Left lobe of liver (tissue), 2 donors: ENCODE results near the gene GRIP2. TPM values are rescaled to one million over a fixed set of nuclear protein-coding genes. Genes with fewer than 3 reads are reported as not detected.

Source experiments
- ATAC-seq: fragments of 200-7000 bp; cut with Tn5 transposase; one replicate; pipeline ENCODE4 v1.9.1; 2020; ENCODE audit warnings: mild to moderate bottlenecking, moderate library complexity
- DNase-seq: peaks from one replicate; pipeline ENCODE4 v3.0.0-alpha.2; 2020; ENCODE audit warnings: low spot score
- total RNA-seq: library from RNA; stranded (reverse); gene quantifications from one replicate; pipeline ENCODE4 v1.2.1, GENCODE V29; 2021
- donor health status: DM: no; HTN: no; CAD: no; lungs with moderate emphysema.
- donor health status: DM: no; HTN: yes; CAD: no.

Gene GRIP2
- total RNA-seq, 1 donor from 2014 or later, result 0.40 TPM

DNA sequence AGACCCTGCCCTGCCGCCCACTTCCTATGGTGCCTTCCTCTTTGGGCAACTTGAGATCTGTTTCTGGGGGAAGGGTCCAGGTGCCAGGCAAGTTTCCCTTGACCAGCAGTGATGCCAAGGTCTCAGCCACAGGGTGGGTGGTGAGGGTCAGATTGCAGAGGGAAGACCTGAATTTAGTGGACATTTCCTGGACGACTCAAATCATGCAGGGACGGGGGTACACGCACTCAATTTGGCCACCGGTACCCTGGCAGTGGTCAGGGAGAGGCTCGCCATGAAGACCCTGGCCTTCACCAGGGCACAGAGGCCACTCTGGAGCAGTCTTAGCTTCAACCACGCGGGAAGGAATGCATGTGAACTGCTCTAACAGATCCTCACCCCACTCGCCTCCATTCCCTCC is 1.5 kb upstream of the GRIP2 start:
- DNase-seq (no peak), ATAC-seq (no peak)

DNA sequence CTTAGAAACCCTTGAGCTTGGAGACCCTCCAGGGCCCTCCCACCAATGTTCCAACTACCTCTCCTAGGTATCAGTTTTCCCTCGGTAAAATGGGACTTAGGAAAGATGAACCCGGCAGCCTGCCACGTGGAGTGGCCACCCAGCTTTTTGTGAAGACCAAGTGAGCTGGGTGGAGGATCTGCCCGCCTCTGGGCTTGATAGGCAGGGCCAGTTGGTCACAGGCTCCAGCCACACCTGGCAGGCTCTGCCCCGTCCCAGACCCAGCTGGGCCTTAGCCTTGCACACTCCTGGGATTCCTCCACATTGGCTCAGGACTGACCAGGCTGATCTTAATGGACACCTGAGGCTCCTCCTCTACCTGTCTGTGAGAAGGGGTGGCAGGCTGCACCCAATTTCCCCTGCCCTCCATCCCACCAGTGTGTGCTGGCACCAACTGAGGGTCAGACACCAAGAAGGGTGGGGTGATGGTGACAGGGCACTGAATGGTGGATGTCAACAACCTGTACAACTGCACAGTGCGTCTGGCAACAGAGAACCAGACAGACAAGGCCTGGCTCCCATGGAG is 761 bp upstream of the GRIP2 start:
- ATAC-seq (no peak), DNase-seq (no peak)

DNA sequence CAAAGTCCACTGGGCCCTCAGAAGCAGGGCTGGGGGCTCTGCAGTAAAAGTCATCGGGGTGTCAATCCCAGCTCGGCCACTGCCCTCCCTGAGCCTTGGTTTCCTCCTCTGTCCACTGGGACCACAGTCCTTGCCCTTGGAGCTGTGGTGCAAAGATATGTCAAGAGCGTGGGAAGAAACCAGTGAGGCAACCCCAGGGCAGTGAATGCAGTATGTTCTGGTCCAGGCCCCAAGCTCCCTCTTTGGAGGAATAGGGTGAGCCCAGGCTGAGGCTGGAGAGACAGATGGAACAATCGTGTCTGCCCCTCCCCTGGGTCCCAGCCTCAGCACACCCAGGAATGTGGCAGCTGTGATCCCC is 779 bp downstream of the GRIP2 start:
- ATAC-seq (no peak), DNase-seq (no peak)

DNA sequence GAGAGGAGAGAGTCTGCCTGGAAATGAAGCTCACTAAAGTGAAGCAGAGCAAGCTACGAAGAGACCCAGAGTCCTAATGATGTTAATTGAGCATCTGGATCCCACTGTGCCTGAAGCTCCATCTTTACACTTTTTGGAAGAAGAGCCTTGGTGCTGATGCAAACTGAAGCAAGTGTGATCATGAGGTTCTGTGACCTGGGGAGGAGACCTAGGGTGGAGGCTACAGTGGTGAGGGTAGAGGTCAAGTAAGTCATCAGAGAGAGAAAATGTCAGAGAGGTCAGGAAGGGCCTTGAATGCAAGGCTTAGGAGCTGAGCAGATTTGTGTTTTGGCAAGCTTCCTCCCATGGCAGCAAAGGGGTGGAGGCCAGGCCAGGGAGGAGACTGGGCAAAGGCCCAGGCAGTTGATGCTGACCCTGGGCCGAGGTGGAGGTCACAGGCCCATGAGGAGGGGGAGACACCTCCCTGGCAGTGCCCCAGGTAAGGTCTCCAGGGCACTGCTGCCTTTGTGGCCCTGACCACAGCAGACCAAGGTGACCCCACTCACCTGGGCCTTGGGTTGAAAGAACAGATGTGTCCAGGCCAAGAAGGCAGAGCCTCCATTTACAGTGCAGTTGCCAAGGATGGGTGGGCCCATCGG is 1.6 kb downstream of the GRIP2 start:
- no peak for ATAC-seq
- DNase-seq, result no peak

DNA sequence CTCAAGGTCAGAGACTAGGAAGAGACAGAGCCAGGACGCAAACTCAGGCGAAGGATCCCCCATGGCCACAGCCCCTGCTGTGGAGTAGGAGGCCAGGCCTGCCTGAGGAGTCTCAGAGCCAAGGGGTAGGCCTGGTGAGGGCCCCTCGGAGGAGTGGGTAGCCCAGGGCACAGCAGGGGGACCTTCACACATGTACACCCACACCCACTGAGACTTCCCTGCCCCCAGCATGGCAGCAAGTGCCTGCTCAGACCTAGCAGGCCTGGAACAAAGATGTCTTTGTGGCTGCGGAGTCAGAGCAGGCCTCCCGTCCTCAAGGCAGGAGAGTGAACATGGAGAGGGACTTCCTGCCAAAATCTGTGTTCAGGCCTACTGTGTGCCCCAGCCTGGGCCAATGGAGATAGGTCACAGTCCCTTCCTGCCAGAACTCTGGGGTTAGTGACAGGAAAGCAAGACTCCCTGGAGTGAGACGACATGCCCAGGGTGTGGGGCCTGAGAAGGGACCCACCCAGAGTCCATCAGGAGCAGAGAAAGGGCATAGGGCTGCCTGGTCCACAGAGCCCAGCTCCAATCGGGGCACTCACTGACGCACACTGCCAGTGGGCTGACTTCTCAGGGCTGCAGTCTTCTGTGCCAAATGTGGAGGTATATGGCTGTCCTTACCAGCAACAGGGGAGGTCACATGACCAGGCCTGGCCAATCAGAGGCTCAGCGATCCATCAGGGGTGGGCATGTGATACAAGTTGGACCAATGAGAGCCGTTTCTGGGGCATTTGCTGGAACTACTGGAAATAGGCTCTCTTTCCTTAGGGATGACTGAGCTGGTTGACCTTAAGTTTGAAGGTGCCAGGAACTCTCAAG is 2.3 kb downstream of the GRIP2 start:
- ATAC-seq, result no peak
- DNase-seq, result no peak

DNA sequence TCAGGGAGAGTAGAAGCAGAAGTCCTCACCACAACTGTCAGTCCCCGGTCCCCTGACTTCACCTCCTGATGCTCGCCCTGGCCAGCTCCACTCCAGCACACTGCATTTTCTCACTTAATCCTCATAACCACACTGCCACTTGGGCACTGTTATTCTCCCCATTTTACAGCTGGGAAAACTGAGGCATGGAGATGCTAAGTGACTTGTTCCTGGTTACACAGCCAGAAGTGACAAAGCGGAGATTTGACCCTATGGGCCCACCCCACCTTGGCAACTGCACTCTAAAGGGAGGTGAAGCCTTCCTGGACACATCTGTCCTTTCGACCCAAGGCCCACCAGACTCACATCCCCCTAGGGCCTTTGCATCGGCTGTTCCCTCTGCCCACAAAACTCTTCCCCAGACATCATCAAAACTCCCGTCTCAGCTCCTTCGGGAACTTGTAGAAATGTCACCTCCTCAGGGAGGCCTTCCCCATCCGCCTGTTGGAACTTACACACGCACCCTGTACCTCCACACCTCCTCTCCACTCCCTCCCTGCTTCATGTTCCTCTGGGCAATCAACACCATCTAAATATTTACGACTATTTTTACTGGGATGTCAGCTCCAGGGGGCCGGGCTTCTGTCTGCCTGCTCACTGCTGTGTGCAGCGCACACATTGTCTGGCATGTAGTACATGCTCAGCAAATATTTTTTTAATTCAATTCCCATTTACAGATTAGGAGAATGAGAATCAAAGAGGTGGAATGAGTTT is 3.1 kb downstream of the GRIP2 start:
- no peak for DNase-seq
- ATAC-seq, result no peak

DNA sequence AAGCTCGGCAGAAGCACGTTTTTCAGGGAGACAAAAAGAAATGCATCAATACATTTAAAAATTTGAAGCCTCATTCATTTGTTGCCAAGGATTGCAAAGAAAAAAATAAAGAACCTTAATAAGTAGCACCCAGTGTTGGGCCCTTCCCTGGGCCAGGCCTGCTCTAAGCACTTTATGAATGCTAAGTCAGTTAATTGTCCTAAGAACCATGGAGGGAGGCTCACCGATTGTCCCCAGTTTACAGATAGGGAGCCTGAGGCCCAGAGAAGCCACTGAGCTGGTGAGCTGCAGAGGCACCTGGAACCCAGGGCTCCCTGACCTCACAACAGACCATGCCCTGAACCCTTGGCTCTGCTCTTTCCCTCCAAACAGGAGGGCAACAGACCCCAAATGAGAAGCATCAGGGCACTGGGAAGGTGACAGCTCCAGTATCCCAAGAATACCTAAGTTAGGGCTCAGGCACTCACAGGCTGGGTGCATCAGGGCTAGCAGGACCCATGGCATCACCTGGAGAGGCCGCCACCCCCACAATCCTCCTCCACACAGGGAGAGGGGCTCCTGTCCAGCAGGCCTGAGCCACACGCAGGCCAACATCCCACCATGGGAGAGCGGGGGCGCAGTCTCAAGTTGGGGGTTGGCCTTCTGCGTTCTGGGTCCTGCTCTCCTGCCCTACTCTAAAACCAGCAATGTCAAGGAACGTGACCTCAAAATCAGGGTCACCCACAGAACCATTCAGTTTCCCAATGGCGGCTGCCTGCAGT is 3.9 kb downstream of the GRIP2 start:
- no peak for ATAC-seq
- DNase-seq, result no peak

DNA sequence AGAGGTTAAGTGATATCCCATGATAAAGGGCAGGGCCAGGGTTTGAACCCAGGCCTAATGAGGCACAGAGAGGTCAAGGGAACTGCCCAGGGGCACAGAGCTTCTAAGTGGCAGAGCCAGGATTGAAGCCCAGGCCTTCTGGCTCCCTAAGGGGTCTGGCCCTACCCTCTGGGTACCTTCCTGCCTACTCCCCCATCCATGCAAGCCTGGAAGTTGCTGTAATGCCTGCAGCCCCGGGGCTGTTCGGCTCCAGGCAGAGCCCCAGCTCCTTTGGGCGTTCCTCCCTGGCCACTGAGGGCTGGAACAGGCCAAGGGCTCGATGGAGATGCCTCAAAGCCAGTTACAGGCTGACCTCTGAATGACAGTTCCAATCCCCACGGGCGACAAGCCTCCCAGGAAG is 4.5 kb downstream of the GRIP2 start:
- no peak for DNase-seq
- no peak for ATAC-seq

DNA sequence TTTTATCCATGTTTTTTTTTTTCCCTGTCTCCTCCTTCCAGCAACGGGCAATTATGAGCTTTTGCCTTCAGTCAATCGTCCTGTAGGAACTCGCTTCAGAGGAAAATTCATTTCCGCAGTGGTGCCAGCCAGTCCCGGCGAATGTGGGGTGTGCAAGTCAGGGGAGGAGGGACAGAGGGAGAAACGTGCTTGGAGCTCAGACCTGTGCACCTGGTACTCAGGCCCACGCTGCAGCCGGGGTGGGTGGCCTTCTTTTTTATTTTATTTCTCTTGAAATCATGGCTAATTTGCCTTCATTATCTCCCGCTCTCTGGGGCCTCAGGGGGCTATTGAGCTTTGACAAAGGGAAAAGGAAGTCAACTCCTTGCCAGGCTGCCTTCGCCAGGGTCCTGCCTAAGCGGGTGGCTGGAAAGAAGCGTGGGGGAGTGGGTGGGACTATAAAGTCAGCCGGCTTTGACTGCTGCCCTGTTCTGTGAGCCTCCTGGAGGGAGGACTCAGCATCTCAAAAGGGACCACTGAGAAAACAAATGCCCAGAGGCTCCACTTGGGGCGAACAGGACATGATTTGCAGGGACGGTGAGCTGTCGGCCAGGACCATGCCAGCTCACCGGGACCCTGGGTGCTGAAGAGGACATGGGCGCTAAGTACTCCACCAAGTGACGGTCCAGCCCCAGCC is 5.5 kb downstream of the GRIP2 start:
- ATAC-seq (no peak), DNase-seq (no peak)

DNA sequence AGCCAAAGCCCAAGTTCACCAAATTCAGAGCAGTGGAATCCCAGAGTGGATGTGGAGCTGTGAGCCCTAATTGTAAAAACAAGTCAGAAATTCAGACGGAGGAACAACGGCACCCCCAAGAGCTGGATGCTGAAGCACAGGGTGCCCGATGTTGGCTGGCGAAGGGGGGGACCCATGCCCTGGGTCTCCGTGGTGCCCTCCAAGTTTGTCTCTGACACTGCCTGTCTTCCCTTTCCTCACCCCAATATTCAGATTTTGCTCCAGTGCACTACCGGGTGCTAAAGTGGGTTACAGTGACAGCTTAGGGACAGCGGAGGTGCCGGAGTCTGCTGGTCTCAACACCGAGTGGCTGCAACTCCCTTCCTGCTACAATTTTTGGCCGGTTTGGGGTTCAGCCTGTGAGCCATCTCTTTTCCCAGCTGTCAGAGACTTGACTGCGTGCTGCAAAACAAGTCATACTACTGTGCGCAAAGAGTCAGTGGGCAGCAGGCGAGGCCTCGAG is 6.6 kb downstream of the GRIP2 start:
- ATAC-seq, result no peak
- no peak for DNase-seq

DNA sequence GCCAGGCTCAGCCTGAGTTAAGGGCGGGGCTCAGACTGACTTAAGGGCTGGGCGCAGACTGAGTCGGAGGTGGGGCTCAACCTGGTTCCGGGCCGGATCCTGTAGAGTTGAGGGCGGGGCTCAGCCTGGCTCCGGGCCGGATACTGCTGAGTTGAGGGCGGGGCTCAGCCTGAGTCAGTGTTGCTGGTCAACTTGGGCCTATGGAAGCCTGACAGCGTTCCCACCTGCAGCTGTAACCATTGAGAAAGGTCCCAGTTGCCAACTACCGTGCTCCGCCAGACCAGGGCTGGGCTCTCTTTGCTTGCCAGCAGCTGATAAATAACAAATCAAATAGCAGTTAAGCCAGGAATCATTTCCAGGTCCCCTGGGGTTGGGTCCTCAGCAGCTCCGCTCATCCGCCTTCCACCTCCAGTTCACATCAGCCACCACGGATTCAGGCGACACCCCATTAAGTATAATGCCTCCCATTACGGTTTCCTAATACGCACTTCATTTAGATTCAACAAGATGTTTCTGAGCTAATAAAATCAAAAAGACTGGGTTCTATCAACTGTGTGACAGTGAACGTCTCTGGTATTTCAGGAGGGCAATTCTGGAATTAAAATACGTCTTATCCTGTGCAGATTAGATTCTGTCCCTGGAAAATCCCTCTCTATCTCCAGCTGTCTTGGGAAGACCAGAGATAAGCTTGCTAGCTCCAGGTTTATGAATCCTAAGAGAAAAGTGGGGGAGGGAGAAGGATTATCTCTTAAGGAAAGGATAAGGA is 7.3 kb downstream of the GRIP2 start:
- DNase-seq (no peak), ATAC-seq (peak; percentile 43)

DNA sequence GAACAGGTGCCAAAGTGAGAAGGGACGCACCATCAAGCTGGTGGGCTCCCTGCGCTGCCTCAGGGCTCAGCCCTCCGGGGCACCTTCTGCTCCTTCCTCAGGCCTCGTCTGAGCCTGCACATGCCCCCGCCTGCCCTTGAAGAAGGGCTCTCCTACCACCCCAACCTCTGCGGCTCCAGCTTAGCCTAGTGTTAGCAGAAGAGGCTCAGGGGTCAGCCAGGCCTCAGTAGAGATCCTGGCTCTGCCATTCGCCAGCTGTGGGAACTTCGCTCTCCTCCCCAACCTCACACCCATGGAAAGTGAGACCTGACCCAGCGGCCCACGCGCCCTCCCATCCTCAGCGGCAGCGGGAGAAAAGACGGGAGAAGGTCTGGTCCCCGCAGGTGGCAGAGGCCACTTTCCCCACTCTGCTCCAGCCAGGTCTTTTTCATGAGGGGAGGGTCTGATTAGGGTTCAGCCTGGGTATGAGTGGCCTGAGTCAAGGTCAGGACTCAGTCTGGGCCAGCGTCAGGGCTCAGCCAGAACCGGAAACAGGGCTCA is 8.2 kb downstream of the GRIP2 start:
- ATAC-seq (no peak), DNase-seq (no peak)

DNA sequence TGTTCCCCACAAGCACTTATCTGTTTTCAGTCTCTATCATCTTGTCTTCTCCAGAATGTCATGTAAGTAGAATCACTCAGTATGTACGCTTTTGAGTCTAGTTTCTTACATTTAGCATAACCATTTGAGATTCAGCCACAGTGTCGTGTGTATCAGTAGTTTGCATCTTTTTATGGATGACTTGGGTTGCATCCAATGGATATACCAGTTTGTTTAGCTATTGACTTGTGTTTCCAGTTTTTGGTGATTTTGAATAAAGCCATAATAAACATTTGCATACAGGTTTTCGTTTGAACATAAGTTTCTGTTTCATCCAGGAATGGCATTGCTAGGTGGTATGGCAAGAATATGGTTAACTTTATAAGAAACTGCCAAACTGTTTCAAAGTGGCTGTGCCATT is 12.1 kb downstream of the GRIP2 start:
- DNase-seq (no peak), ATAC-seq (no peak)

DNA sequence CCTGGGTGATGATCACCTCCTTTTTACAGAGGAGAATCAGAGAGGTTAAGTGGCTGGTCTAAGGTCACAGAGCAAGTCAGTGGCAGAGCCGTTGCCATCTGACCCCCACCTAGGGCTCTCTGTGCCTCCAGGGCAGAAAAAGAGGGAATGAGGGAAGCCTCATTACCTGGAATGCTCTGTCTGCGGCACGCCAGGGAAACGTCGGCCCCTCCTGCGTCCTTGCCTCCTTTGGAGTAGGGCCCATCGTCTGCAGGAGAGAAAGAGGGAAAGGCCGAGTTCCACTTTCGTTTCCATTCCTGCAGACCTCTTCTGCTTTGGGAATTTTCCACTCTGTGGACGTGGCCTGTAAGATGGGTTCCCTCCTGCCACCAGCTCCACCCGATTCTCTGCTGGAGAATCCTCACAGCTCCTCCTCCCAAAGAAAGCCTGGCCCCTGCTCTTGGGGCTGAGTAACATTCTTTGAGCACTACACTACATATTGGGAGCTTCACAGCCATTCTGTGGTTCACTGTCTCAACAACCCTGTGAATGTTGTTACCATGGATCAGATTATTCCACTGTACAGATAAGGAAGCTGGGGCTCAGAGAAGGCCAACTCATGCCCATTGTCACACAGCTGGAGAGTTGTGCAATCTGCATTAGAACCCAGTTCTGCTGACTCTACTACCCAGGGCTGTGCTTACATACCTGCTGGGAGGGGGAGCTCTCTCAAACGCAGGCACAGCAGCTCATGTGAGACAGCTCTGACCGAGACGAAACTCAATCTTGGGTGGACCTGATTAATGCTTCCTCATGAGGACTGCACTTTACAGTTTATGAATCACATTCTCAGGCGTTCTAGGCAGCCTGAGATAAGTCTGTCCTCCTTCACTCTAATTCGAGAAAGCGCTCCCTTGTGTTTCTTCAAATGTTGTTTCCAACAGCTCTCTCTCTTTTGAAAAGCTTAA is 14.2 kb downstream of the GRIP2 start:
- ATAC-seq, result no peak

DNA sequence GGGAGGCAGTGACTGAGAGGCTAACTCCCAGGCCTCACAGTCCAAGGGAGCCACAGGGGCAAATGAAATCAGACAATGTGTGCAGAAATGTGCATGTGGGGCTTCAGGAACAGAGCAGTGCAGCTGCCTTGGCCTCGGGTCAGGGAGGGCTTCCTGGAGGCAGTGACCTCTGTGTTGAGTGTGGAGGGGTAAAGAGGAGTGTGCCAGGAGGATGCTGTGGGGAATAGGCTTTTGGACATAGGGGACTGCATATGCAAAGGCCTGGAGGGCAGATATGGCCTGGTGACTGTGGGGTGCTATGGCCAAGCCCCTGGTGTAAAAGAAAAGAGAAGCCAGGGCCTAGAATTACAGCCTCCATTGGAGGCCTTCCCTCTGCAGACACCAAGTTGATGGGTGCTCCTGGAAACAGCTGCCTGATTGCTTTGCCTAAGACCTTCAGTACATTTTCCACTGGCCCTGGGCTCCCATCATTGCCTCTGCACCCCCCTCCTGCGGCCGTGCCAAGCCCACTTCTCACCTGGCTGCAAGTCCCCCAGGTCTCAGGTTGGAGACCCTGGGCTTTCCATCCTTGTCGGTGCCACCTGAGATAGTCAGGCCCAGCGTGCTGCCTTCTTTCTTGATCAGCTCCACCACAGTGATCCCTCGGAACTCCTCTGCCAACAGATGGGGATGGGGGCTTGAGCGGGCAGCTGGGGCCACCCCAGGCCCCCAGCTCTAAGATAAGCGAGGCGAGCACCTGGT is 15.1 kb downstream of the GRIP2 start:
- ATAC-seq, result no peak
- no peak for DNase-seq

More for the DNA sequence above, 14.2 kb downstream of the GRIP2 start:
- DNase-seq, result no peak

DNA sequence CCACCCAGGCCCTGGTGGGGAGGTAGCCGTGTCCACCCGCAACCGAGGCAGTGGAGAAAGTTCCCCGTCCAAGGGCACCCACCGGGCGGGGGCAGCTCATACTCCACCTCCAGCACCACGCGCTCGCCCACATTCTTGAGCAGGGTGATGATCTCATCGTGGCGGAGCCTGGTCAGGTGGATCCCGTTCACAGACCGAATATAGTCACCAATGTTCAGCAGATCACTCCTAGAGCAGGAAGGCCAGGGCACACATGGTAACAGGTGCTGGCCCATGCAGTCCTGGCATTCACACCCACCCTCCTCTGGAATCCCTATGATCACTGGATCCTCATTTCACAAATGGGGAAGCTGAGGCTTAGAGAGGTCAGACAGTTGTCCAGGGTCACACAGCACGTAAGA is 15.8 kb downstream of the GRIP2 start:
- no peak for ATAC-seq
- no peak for DNase-seq

DNA sequence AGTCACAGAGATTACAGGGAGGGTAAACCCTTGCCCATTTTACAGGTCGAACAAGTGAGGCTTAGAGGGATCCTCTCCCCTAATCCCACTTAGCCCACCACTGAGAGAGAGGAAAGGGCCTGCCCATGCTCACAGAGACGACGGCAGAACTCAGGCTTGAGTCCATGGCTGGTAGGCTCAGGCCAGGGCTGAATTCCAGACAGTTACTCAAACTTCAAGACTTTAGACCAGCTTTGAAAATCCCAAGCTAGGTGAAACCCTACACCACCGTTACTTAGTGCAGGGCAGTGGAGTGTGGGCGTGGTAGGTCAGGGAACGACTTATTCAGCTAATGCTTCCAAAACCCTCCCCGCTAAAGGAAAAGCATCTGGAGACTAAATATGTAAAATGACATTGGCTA is 16.4 kb downstream of the GRIP2 start:
- no peak for DNase-seq
- ATAC-seq, result no peak
